ENCODE measurements around the gene RNH1.

Gene RNH1

DNA sequence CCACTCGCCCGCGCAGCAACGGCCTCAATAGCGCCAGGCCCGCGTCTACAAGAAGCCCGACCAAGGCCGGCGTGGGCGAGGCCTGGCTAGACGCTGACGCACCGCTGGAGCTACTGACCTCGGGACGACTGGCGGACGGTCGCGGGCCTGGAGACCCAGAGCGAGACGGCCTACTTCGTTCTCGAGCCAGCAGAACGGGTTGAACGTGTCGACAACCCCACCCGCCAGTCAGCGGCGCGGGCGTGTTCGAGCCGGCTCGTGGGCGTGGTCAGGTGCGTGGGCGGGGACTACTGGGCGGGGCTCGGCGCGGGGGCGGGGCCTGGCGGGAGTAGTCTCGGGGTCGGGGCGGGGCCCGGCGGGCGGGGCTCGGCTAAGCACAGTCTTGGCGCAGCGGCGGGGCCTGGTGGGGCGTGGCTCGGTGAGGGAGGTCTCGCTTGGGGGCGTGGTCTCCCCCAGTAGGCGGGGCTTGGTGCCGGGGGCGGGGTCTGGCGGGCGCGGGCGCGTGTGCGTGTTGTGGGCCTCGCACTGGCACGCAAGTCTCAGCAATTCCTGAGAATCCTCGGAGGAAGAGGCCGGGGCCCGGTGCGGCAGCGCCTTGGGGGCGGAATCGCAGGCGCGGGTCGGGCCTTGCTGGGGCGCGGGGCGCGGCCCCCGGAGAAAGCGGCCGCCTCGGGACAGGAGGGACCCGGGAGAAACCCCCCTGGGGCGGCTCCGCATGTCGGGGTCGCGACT is at the start of gene RNH1:
Gene RNH1 (minus strand): TSS at position 248 of the 732 bp plus-strand sequence. CDS start 5,080 bp downstream, outside the sequence.
- peak; percentile 84 for DNase-seq (ENCODE audit: low spot score)
- FAIRE-seq, result no peak

DNA sequence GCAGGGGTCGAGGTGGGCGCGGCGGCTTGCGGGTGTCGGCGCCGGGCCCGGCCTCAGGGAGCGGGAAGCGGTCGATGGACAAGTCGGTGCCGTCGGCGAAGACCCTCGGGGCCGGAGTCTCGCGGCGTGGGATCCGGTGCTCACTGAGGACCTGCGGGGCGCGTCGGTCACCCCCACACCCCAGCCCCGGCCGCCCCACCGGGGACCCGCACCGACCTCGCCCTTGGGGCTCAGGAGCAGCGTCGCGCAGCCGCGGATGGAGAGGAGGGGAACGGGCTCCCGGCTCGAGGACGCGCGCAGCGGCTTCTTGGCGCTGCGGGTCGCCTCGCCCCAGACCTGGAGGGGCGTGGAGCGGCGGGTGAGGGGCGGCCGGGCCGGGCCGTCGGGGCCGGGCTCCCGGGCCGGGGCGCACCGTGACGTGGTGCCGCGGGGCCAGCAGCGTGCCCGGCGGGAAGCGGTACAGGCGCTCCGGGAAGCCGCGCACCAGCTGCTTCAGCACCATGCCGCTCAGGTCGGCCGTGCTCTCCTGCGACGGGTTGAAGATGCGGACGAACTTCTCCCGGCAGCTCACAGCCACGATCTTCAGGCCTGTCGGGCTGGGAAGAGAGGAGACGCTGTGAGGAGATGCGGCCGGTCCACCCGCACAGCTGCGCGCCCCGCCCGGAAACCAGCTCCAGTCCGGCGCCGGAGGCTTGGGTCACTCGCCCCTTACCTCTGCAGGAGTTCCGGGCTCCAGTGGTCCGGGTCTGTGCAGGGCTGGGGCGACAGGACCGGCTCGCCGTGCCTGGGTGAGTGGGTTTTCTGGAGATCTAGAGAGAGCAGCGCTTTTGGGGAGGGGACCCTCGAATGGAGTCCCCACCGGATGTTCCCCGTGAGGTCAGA is 49.0 kb upstream of the RNH1 start:
- FAIRE-seq (no peak), DNase-seq (ENCODE audit: low spot score) (no peak)

DNA sequence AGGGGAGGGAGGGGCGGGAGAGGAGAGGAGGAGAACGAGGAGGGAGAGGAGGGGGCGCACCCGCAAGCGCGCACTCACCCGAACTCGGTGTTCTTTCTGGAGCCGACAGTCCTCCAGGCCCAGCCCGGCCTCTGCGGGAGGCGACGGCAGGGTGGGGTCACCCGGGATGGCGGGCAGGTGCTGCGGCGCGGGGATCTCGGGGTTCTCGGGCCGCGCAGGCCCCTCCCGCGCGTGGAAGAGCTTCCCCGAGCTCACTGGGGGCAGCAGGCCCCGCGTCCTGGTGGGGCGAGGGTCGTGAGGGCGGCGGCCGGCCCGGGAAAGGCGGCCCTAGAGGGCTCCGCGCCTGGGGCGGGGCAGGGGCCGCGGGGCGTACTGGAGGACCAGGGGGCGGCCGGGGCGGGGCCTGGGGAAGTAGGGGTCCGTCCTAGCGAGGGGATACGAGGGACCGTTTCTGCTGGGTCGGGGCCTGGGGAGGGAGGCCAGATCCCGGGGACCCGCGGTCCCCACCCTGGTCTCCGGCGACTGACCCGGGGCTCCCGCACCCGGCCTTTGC is 48.3 kb upstream of the RNH1 start:
- no peak for FAIRE-seq
- no peak for DNase-seq (ENCODE audit: low spot score)

DNA sequence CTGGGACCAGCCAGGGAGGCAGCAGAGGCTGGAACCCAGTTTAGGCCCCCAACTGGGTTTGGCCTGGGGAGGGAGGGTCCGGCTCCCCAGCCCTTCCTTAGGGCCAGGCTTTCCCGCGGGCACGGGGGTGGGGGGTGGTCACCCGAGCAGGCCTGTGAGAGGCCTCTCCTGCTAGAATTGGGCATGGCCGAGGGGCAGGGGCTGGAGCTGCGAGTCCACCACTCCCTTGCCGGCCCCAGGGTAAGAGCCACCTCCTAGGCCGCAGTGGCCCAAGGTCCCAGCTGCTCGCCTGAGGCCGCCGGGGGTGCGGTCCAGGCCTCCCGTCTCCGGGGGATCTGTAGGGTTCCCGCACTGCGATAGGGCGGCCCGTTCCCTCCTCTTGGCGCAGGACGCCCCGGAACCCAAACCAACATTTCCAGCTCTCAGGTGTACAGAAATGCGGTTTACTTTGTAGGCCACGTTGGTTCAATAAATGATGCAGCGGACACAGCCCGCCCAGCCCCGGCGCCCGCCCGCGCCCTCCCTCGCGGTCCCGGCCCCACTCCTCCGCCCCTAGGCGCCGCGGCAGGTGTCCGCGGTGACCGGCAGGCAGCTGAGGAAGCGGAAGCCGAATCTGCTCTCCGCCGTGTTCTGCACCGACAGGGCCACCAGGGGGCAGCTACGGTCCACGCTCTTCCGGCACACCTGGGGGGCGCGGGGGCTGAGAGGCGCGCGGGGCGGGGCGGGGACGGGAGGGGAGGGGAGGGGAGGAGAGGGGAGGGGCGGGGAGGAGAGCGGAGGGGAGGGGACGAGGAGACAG is 47.6 kb upstream of the RNH1 start:
- FAIRE-seq (no peak), DNase-seq (ENCODE audit: low spot score) (peak; percentile 59)

DNA sequence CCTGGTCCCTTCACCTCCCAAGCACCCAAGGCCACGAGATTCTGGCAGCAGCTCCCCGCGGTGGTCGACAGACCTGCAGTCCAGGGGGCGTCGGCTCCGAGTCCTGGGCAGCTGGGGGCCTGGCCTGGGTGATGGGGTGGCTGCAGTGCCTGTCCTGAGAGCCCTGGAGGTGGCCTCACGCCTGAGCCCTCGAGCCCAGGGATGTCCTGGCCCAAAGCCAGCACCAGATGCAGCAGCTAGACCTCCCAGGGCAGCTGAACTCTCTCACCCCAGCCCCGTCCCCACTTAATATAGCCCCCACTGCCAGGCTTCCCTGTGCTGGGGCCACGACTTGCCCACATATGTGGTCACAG is 46.9 kb upstream of the RNH1 start:
- no peak for DNase-seq (ENCODE audit: low spot score)
- no peak for FAIRE-seq

DNA sequence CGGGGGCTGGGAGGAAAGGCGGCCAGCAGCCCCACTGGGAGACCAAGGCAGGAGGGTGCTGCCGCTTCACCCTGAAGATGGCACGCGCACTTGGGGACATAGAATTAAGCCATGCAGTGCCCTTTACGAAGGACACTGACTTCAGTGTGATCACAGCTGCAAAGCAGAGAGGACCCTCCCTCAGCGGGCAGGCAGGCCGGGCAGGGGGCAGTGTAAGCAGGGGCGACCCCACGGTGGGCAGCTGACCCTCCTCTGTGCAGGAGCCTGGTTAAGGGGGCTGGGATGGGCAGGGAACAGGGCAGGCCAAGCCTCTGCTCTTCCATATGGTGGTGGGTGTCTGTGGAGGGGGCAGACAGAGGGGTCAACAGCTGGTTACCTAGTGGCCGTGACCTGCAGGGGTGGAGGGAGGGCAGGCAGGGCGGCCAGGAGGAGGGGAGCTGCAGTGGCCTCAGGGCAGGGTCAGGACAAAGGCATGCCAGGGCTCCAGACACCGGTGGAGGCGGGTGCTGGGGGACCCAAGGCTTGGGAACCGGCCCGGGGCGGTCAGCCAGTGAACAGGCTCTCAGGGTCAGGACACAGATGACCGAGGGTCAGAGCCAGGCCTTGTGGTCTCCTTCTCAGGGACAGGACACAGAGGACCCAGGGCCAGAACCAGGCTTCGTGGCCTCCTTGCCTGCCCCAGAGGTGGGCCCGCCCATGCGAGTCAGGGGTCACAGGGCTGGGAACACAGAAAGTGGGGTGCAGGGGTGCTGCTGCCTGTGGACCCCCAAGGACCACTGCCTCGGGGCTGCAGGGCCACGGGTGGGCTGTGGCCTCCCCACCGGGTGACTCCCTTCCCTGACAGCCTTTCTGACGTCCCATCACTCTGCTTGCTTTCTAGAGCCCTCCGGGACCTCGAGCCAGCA is 46.3 kb upstream of the RNH1 start:
- no peak for FAIRE-seq
- no peak for DNase-seq (ENCODE audit: low spot score)

DNA sequence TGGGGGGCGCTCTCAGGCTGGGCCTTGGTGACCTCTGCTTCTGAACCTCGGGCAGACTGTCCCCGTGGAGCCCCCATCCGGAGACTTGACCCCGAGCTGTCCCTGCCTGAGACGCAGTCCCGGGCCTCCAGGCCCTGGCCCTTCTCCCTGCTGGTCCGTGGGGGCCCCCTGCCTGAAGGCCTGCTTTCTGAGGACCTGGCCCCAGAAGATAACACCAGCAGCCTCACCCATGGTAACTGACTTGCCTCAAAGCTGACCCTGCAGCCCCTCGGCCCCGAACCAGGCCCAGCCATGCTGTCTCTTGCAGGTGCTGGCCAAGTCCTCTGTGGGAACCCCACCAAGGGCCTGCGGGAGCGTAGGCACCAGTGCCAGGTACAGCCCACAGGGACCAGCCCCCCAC is 44.6 kb upstream of the RNH1 start:
- FAIRE-seq, result no peak
- DNase-seq (ENCODE audit: low spot score), result no peak

DNA sequence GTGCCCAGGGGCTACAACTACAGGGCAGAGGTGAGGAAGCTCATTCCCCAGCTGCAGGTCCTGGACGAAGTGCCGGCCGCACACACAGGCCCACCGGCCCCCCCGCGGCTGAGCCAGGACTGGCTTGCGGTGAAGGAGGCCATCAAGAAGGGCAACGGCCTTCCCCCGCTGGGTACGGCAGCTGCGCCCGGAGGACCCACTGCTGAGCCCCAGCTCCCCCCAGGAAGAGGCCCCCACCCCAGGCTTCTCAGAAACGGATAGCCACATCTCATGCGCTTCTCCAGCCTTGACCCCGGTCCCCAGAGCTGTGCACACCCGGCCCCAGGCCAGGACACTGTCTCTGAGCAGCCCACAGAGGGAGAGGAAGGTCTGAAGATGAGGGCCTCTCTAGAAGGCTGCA is 44.1 kb upstream of the RNH1 start:
- no peak for DNase-seq (ENCODE audit: low spot score)
- FAIRE-seq, result no peak

DNA sequence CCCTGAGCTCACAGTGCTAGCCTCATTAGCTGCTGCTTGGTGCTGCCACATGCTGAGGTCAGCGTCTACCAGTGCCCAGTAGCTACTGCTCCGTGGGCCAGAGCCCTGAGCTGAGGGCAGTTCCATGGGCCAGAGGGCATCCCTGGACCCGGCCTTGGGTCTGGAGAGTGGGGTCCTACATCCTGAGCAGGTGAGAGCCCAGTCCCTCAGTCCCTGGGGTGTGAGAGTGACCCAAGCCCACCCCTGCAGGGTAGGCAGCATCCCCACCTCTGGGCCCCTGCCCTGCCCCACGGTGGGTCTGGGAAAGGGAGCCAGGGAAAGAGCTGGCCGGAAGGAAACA is 43.7 kb upstream of the RNH1 start:
- FAIRE-seq (no peak), DNase-seq (ENCODE audit: low spot score) (no peak)

DNA sequence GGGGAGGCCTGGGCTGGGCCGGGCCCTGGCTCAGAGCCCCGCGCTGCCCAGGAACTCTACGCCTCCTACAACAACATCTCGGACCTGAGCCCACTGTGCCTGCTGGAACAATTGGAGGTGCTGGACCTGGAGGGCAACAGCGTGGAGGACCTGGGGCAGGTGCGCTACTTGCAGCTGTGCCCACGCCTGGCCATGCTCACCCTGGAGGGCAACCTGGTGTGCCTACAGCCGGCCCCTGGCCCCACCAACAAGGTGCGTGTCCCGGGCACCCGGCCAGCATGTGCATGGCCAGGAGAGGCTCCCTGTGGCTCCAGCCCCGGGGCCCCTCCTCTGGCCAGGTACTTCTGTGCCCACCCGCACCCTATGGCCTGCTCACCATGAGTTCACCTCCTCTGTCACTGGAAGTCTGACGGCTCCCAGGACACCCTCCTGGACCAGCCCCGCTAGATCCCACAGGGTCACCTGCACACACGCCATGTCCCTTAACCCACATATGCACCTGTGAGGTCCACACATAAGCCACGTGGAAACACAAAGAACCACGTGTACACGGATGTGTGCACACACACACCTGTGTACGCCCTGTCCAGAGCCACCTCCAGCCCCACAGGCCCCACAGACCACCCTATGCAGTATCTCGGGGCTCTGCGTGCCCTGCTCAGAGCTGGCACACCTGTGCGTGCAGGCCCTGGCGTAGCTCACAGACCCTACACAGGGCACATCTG is 43.1 kb upstream of the RNH1 start:
- no peak for FAIRE-seq
- DNase-seq (ENCODE audit: low spot score), result no peak

DNA sequence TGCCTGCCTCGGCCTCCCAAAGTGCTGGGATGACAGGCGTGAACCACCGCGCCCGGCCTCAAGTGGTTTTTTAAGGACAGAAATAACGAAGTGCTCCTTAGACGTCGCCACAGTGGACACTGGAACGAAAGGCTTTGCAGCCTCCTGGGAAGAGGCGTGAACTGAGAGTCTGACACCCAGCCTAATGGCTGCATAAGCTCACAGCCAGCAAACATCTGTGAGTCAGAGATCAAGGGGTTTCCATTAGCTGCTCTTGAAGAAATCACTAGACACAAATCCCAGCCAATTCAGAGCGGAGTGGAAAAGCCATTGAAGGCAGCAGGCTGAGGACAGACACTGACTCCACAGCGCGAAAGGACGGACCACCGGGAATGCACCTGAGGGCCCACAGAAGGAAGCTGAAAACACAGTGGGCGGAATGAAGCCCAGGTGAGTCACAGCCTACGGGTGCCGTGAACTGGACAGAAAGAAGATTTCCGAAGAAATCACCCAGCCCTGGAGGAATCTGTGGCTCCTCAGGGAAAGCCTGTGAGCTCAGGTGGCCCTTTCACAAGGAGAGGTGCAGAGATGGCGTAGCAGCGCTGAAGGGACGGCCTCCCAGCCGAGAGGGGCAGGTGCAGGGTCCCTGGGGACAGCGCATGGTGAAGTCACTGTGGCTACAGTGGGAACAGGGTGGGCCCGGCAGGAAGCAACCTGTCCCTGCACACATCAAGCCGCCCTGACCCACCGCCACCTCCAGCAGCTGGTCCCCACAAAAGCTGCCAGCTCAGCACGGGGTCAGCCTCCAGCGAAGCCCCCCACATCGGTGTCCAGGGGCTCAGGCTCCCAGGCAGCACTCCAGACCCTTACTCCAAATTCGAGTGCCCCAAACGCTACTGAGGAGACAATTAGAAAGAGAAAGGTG is 41.9 kb upstream of the RNH1 start:
- FAIRE-seq (no peak), DNase-seq (ENCODE audit: low spot score) (no peak)

DNA sequence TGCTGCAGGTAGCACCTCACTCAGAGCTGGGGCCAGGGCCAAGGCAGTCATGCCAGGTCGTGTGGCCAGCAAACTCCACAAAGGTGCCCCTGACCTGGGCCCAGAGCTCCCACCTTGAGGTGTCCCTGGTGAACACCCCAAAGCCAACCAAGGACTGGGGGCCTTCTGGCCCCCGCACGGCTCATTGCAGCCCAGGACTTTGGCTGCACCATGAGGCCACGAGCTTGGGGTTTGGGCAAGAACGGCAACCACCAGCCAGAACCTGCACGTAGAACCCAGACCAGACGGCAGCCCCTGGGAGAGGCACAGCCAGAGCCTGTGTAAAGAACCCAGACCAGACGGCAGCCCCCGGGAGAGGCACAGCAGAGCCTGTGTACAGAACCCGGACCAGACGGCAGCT is 38.1 kb upstream of the RNH1 start:
- FAIRE-seq, result no peak
- DNase-seq (ENCODE audit: low spot score), result no peak

DNA sequence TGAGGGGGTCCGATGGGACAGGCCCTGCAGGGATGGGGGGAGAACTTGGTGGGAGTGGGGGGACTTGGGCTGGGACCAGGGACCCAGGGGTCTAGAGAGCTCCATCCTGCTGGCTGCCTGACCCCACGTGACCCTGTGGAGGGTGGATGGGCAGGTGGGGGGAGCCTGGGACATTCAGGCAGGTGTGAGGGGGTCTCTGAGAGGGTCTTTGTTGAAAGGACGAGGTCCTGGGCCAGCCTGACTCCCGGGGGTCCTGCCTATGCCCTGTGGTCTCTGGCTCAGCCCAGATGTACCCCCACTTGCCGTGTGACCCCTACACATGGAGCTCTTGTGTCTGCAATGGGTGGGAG is 37.8 kb upstream of the RNH1 start:
- FAIRE-seq (no peak), DNase-seq (ENCODE audit: low spot score) (no peak)

DNA sequence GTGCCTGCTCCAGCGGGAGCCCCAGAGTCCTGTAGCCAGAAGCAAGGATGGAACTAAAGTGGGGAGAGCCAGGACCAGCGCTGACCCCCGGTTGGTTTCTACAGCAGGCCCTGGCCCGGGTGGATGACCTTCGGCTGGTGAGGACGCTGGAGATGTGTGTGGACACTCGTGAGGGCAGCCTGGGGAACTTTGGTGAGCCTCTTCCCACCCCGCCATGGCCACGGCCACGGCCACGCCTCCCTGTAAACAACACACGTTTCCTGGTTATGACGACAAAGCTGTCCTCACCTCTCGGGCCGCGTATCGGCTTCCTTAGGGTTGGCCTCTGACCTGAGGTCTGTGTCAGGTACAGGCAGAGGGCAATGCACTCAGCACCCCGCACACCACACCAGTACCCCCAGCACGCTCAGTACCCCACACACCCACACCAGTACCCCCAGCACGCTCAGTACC is 34.4 kb upstream of the RNH1 start:
- no peak for FAIRE-seq
- DNase-seq (ENCODE audit: low spot score), result no peak

DNA sequence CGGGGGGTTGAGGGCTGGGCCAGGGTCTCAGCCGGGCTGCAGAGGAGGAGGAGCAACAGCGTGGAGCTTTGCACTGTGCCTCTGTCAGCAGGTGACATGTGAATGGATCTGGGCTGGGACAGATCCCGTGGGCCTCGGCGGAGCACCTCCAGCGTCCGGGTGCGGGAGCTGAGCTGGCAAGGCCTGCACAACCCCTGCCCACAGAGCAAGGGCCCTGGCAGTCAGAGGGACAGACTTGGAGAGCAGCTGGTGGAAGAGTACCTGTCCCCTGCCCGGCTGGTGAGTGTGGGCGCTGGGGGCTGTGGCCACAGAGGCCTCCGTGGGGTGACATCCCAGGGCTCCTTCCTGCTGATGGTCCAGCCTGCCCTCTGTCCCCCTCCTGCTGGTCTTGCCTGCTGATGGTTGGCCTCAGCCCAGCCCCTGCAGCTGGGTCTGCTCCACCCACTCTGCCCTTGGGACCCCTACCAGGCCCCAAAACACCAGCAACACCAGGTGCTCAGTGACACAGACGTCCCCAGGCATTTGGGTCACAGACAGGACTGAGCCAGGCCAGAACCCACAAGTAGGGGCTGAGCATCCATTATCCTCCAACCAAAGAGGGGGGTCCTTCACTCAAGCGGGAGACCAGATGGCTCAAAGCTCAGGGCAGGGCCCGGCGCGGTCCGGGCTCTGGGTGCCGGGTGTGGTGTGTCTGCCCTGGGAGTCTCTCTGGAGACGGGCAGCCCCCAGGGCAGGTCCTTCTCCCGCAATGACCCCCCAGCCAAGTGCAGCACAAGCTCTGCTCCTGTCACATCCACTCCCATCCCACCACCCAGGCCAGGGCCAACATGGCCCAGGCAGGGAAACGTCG is 33.8 kb upstream of the RNH1 start:
- DNase-seq (ENCODE audit: low spot score) (no peak), FAIRE-seq (no peak)

DNA sequence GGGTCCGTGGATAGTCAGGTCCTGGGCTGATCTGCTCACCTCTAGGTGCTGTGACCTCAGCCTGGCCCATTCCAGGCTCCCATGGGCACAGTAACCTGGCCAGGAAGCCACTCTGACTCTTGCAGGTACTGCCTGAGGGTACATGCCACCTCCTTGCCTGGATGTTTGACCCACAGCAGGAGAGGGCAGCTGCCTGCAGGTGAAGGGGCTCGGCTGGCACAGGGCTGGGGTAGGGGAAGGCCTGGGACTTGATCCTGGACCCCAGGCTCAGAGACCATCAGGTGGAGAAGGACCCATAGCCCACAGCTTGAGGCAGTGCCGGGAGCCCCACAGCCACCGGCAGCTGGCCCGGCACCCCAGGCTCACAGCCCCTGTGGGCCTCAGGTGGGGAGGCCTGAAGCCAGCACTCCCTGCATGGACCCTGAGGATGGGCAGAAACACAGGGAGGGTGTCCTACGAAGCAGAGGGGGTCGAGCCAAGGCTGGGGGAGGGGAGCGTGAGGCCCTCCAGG is 33.0 kb upstream of the RNH1 start:
- DNase-seq (ENCODE audit: low spot score) (no peak), FAIRE-seq (no peak)

DNA sequence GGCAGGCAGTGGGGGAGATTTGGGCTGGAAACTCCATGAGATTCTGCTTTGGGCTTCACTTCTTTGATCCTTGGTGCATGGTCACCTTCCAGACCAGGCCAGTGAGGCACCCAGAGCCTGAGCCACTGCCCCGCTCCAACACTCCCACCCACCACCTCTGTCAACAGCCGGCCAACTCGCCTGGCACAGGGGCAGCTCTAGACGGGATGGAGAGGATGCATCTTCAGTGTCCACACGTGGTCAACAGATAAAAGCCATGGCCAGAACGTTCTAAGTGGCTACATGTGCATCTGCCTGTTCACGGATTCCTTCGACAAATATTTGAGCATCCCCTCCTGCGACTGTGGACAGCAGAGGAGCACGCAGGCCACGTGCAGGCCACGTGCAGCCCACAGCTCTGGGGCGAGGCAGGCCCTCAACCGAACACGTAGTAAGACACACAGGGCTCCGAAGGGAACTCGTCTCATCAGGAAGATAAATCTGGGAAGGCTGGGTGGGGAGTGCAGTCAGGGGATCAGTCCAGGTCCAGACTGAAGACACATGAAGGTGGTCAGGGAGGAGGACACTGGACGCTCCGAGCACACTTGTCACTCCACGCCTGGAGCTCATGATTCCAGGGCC is 31.5 kb upstream of the RNH1 start:
- FAIRE-seq, result no peak

More for the DNA sequence above, 31.5 kb upstream of the RNH1 start:
- no peak for DNase-seq (ENCODE audit: low spot score)
